Activated T-helper 2 cell treated with anti-CD3 and anti-CD28 coated beads, Interferon-gamma antibody, Interleukin-2, Interleukin-4, amounts not matched to agents 10 μg/mL and 5 μg/mL and 100 μg/mL, durations not matched to agents 14 hours and 24 hours and 36 hours (primary cell): ENCODE measurements around the gene XBP1. TPM values are rescaled to one million over a fixed set of nuclear protein-coding genes. Genes with fewer than 3 reads are reported as not detected.
"Not testable (repeated sequence)": the region's sequence is repeated elsewhere in the genome, so short reads cannot be mapped to it uniquely, and the experiment has no call there.

ENCODE experiments used
- DNase-seq: peaks from one replicate; pipeline ENCODE4 v3.0.0; 2021; ENCODE audit warnings: low spot score
- H3K27ac Mint-ChIP-seq: one replicate; pipeline ENCODE4 v1.8.0; 2021; ENCODE audit warnings: mixed read lengths
- H3K27me3 Mint-ChIP-seq: one replicate; pipeline ENCODE4 v1.8.0; 2021; ENCODE audit warnings: low read depth, mixed read lengths
- H3K36me3 Mint-ChIP-seq: one replicate; pipeline ENCODE4 v1.8.0; 2021; ENCODE audit warnings: low read depth, mixed read lengths
- H3K4me1 Mint-ChIP-seq: one replicate; pipeline ENCODE4 v1.8.0; 2021; ENCODE audit warnings: low read depth, mixed read lengths
- H3K4me3 Mint-ChIP-seq: one replicate; pipeline ENCODE4 v1.8.0; 2021; ENCODE audit warnings: low read depth, mild to moderate bottlenecking, moderate library complexity, mixed read lengths
- H3K9me3 Mint-ChIP-seq: one replicate; pipeline ENCODE4 v1.8.0; 2021; ENCODE audit warnings: mixed read lengths
- intact Hi-C: fragments of 100-400 bp; cut with micrococcal nuclease; formaldehyde crosslinking; loops from one replicate; pipeline ENCODE4 v1.15.1; 2023
- total RNA-seq: library from RNA; stranded (reverse); gene quantifications from 2 replicates; pipeline ENCODE4 v1.2.3, GENCODE V29; 2022

XBP1 gene
- total RNA-seq, 1 donor from 2014 or later: 152 TPM

GRCh38 chr22:28773461-28773867 is 26.9 kb downstream of the XBP1 start:
- intact Hi-C loops: loop anchor here (1.0 to 2.0 kb wide), 4 partner anchors 26 to 136 kb away; no protein-coding TSS in a partner anchor
- peak overlapping the region; percentile 100 for H3K27ac Mint-ChIP-seq
- H3K36me3 Mint-ChIP-seq: peaks cover 38% of the 10 kb centered on the region
- DNase-seq: no peak
- H3K4me1 Mint-ChIP-seq: peaks cover 19% of the 10 kb centered on the region
- no peaks in the 10 kb centered on the region for H3K27me3 Mint-ChIP-seq
- peak overlapping the region; percentile 99 for H3K4me3 Mint-ChIP-seq
- H3K9me3 Mint-ChIP-seq: no peaks in the 10 kb centered on the region

- Mint-ChIP-seq H3K4me1 (peaks cover 19% of the 10 kb centered on the region), H3K4me3 (peak within 1 kb of the TSS; percentile 99), H3K9me3 (no peaks in the 10 kb centered on the region), H3K36me3 (peaks cover 34% of the 10 kb centered on the region), H3K27me3 (no peaks in the 10 kb centered on the region), H3K27ac (peak within 1 kb of the TSS; percentile 100)
- intact Hi-C loops: loop anchor here (1.0 to 2.0 kb wide), 5 partner anchors 26 to 136 kb away; partner anchors contain the start of gene HSCB
- DNase-seq: peak; percentile 89
Observed at GRCh38 chr22:28772633-28773460, 27.5 kb downstream of the XBP1 start, which contains the start of gene CCDC117. Gene CCDC117 (plus strand): TSS chr22:28772695. CDS start chr22:28772850, 155 bp downstream.

GRCh38 chr22:28771195-28771791 is 29.1 kb downstream of the XBP1 start:
- no peaks in the 10 kb centered on the region for H3K27me3 Mint-ChIP-seq
- H3K27ac Mint-ChIP-seq: no peak overlapping the region
- no peaks in the 10 kb centered on the region for H3K9me3 Mint-ChIP-seq
- H3K36me3 Mint-ChIP-seq: peaks cover 26% of the 10 kb centered on the region
- intact Hi-C loops: no loop called here
- DNase-seq: no peak
- H3K4me1 Mint-ChIP-seq: peaks cover 18% of the 10 kb centered on the region
- no peak overlapping the region for H3K4me3 Mint-ChIP-seq

GRCh38 chr22:28769394-28770085 is 30.8 kb downstream of the XBP1 start:
- H3K27me3 Mint-ChIP-seq: no peaks in the 10 kb centered on the region
- DNase-seq: no peak
- no peak overlapping the region for H3K27ac Mint-ChIP-seq
- H3K9me3 Mint-ChIP-seq: no peaks in the 10 kb centered on the region
- H3K36me3 Mint-ChIP-seq: peaks cover 10% of the 10 kb centered on the region
- peaks cover 11% of the 10 kb centered on the region for H3K4me1 Mint-ChIP-seq
- no peak overlapping the region for H3K4me3 Mint-ChIP-seq
- intact Hi-C loops: no loop called here

GRCh38 chr22:28768701-28769393 is 31.5 kb downstream of the XBP1 start:
- H3K27ac Mint-ChIP-seq: no peak overlapping the region
- no peak overlapping the region for H3K4me3 Mint-ChIP-seq
- DNase-seq: no peak
- peaks cover 9% of the 10 kb centered on the region for H3K4me1 Mint-ChIP-seq
- H3K9me3 Mint-ChIP-seq: no peaks in the 10 kb centered on the region
- peaks cover 7% of the 10 kb centered on the region for H3K36me3 Mint-ChIP-seq
- no peaks in the 10 kb centered on the region for H3K27me3 Mint-ChIP-seq
- intact Hi-C loops: no loop called here

GRCh38 chr22:28766628-28767027 is 33.7 kb downstream of the XBP1 start:
- no peaks in the 10 kb centered on the region for H3K9me3 Mint-ChIP-seq
- no peak overlapping the region for H3K27ac Mint-ChIP-seq
- H3K4me3 Mint-ChIP-seq: no peak overlapping the region
- no peaks in the 10 kb centered on the region for H3K4me1 Mint-ChIP-seq
- no peak for DNase-seq
- intact Hi-C loops: no loop called here
- H3K27me3 Mint-ChIP-seq: no peaks in the 10 kb centered on the region
- H3K36me3 Mint-ChIP-seq: no peaks in the 10 kb centered on the region

GRCh38 chr22:28762000-28762399 is 38.4 kb downstream of the XBP1 start:
- H3K27ac Mint-ChIP-seq, DNase-seq, H3K4me3 Mint-ChIP-seq, H3K9me3 Mint-ChIP-seq, H3K36me3 Mint-ChIP-seq, H3K4me1 Mint-ChIP-seq, intact Hi-C loops, H3K27me3 Mint-ChIP-seq: not testable (repeated sequence)

- H3K36me3 Mint-ChIP-seq: peaks cover 2% of the 10 kb centered on the region
- H3K27me3 Mint-ChIP-seq: no peaks in the 10 kb centered on the region
- H3K27ac Mint-ChIP-seq: no peak overlapping the region
- intact Hi-C loops: no loop called here
- H3K9me3 Mint-ChIP-seq: no peaks in the 10 kb centered on the region
- H3K4me3 Mint-ChIP-seq: no peak overlapping the region
- no peak for DNase-seq
- H3K4me1 Mint-ChIP-seq: no peaks in the 10 kb centered on the region
Observed at GRCh38 chr22:28761449-28761755, 39.0 kb downstream of the XBP1 start.

GRCh38 chr22:28759861-28760560 is 40.4 kb downstream of the XBP1 start:
- DNase-seq: no peak
- H3K27me3 Mint-ChIP-seq: no peaks in the 10 kb centered on the region
- no peaks in the 10 kb centered on the region for H3K9me3 Mint-ChIP-seq
- no peak overlapping the region for H3K27ac Mint-ChIP-seq
- no peak overlapping the region for H3K4me3 Mint-ChIP-seq
- no peaks in the 10 kb centered on the region for H3K4me1 Mint-ChIP-seq
- peaks cover 2% of the 10 kb centered on the region for H3K36me3 Mint-ChIP-seq
- intact Hi-C loops: no loop called here

GRCh38 chr22:28754512-28754911 is 45.9 kb downstream of the XBP1 start:
- H3K9me3 Mint-ChIP-seq, H3K27me3 Mint-ChIP-seq, H3K4me1 Mint-ChIP-seq, H3K27ac Mint-ChIP-seq, intact Hi-C loops, DNase-seq, H3K4me3 Mint-ChIP-seq: not testable (repeated sequence)
- H3K36me3 Mint-ChIP-seq: peaks cover 12% of the 10 kb centered on the region

- H3K36me3 Mint-ChIP-seq: peaks cover 34% of the 10 kb centered on the region
- intact Hi-C loops: no loop called here
Observed at GRCh38 chr22:28750471-28750881, 49.9 kb downstream of the XBP1 start.

More at GRCh38 chr22:28750471-28750881, 49.9 kb downstream of the XBP1 start:
- Mint-ChIP-seq H3K4me3 (no peak overlapping the region), H3K27ac (no peak overlapping the region), H3K9me3 (no peaks in the 10 kb centered on the region), H3K4me1 (peaks cover 2% of the 10 kb centered on the region), H3K27me3 (no peaks in the 10 kb centered on the region)
- no peak for DNase-seq
